ENCODE measurements around the gene NMUR2. TPM values are rescaled to one million over a fixed set of nuclear protein-coding genes. Genes with fewer than 3 reads are reported as not detected.

Gene NMUR2, protein sequence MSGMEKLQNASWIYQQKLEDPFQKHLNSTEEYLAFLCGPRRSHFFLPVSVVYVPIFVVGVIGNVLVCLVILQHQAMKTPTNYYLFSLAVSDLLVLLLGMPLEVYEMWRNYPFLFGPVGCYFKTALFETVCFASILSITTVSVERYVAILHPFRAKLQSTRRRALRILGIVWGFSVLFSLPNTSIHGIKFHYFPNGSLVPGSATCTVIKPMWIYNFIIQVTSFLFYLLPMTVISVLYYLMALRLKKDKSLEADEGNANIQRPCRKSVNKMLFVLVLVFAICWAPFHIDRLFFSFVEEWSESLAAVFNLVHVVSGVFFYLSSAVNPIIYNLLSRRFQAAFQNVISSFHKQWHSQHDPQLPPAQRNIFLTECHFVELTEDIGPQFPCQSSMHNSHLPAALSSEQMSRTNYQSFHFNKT
- total RNA-seq (2021; ENCODE audit: unreplicated experiment) (not detected), Bru-seq, nascent RNA (not detected), BruChase-seq, experiment 1, labeled RNA remaining after a 6-hour chase (not detected), BruChase-seq, experiment 2, labeled RNA remaining after a 2-hour chase (not detected)
- polyA plus RNA-seq (2012): not detected in 2 replicates
- long read RNA-seq: 0 reads

DNA sequence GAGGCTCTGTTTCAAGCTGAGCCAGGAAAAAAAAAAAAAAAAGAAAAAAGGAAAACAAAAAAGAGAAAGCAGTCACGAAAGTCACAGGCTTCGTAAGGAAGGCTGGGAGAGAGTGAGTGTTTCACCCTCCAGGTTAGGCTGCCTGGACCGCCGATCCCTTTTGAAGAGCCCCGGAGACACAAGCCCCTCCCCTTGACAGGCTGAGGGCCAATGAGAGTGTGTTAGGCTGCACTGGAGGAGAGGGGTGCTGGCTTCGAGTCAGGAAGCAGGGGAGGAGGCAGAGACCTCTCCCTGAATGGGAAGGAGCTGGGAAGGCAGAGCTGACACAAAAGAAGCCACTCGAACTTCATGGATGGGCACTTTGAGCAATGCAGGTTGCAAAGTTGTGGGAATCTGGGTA lies at the start of gene NMUR2:
TSS of gene NMUR2 (minus strand) at position 135 of the 400 bp plus-strand sequence. CDS start 166 bp downstream, outside the sequence.
- CTCF ChIA-PET: no interaction called here
- intact Hi-C loops (cut with micrococcal nuclease): no loop called here

More for the DNA sequence above, at the start of gene NMUR2:
- no peak within 1 kb of the TSS for H3K4me3 ChIP-seq (replicated peaks in 1 of 2; ENCODE audit: low read depth in 1 of 2, low read length in 2 of 2)
- no peaks in the 10 kb centered on the region for H3K4me1 ChIP-seq (ENCODE audit: control insufficient read depth in 1 of 2, insufficient read depth in 2 of 2, low read length in 2 of 2)
- H3K27ac ChIP-seq (ENCODE audit: low read depth, low read length): no peak within 1 kb of the TSS
- no peaks in the 10 kb centered on the region for H3K9me2 ChIP-seq (ENCODE audit: insufficient read depth)
- ATAC-seq: no peak
- no peaks in the 10 kb centered on the region for H3K36me3 ChIP-seq (ENCODE audit: control insufficient read depth in 1 of 2, insufficient read depth in 2 of 2, low read length in 2 of 2)
- no peak within 1 kb of the TSS for H3K9ac ChIP-seq (ENCODE audit: low read length)
- TF ChIP-seq EZH2 (IDR thresholded peaks at IDR 0.05): no peak
- no peak for TF ChIP-seq SP1 (IDR thresholded peaks at IDR 0.05; ENCODE audit: low read depth)
- TF ChIP-seq TCF7L2 (IDR thresholded peaks at IDR 0.05; ENCODE audit: borderline replicate concordance, extremely low read depth, insufficient read depth, insufficient read length): no peak
- no peak for TF ChIP-seq SRF (IDR thresholded peaks at IDR 0.05; ENCODE audit: low read depth)
- TF ChIP-seq POLR2AphosphoS5 (IDR thresholded peaks at IDR 0.05; ENCODE audit: low read depth, low read length): no peak
- TF ChIP-seq EZH2phosphoT487 (IDR thresholded peaks at IDR 0.05; ENCODE audit: borderline replicate concordance): no peak
- no peak for TF ChIP-seq SIN3A (IDR thresholded peaks at IDR 0.05; ENCODE audit: low read depth)
- no peak for TF ChIP-seq YY1 (IDR thresholded peaks at IDR 0.05; ENCODE audit: extremely low read depth, insufficient replicate concordance, low read depth, low read length)
- TF ChIP-seq, protein P1, sequence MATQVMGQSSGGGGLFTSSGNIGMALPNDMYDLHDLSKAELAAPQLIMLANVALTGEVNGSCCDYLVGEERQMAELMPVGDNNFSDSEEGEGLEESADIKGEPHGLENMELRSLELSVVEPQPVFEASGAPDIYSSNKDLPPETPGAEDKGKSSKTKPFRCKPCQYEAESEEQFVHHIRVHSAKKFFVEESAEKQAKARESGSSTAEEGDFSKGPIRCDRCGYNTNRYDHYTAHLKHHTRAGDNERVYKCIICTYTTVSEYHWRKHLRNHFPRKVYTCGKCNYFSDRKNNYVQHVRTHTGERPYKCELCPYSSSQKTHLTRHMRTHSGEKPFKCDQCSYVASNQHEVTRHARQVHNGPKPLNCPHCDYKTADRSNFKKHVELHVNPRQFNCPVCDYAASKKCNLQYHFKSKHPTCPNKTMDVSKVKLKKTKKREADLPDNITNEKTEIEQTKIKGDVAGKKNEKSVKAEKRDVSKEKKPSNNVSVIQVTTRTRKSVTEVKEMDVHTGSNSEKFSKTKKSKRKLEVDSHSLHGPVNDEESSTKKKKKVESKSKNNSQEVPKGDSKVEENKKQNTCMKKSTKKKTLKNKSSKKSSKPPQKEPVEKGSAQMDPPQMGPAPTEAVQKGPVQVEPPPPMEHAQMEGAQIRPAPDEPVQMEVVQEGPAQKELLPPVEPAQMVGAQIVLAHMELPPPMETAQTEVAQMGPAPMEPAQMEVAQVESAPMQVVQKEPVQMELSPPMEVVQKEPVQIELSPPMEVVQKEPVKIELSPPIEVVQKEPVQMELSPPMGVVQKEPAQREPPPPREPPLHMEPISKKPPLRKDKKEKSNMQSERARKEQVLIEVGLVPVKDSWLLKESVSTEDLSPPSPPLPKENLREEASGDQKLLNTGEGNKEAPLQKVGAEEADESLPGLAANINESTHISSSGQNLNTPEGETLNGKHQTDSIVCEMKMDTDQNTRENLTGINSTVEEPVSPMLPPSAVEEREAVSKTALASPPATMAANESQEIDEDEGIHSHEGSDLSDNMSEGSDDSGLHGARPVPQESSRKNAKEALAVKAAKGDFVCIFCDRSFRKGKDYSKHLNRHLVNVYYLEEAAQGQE (IDR thresholded peaks at IDR 0.05; ENCODE audit: low read depth): no peak
- no peak for TF ChIP-seq POLR2A (IDR thresholded peaks at IDR 0.05; ENCODE audit: borderline replicate concordance, extremely low read depth, insufficient read depth, insufficient read length)
- no peak for TF ChIP-seq CBX3 (IDR thresholded peaks at IDR 0.05; ENCODE audit: low read depth)
- TF ChIP-seq, protein P2, sequence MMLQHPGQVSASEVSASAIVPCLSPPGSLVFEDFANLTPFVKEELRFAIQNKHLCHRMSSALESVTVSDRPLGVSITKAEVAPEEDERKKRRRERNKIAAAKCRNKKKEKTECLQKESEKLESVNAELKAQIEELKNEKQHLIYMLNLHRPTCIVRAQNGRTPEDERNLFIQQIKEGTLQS (IDR thresholded peaks at IDR 0.05): no peak
- H3K27me3 ChIP-seq (ENCODE audit: insufficient read depth, low read length): no peaks in the 10 kb centered on the region
- no peak within 1 kb of the TSS for H2AFZ ChIP-seq (ENCODE audit: low read depth, low read length, poor library complexity, severe bottlenecking)
- H3K9me3 ChIP-seq (ENCODE audit: control insufficient read depth in 1 of 2, insufficient read depth in 1 of 2, low read depth in 1 of 2, low read length in 2 of 2): no peaks in the 10 kb centered on the region
- DNase-seq (ENCODE audit: low read depth, low spot score): no peak
- RAD21 ChIA-PET (ENCODE audit: low non-redundant PET in 1 of 2, low total read pairs in 2 of 2, uncharacterized antibody in 2 of 2, unreplicated experiment in 2 of 2): no interaction called here
- POLR2A ChIA-PET: no interaction called here
- H3K79me2 ChIP-seq (ENCODE audit: insufficient read depth, low read length): no peaks in the 10 kb centered on the region
- no peaks in the 10 kb centered on the region for H4K20me1 ChIP-seq (ENCODE audit: insufficient read depth)
- H3K4me2 ChIP-seq (ENCODE audit: low read length): no peak within 1 kb of the TSS
- BruUV-seq (replicated peaks): no TSS peak
